GM18502 (cell line): ENCODE results near the gene CDH13.

ENCODE experiments used
- ATAC-seq: cut with Tn5 transposase; IDR thresholded peaks from one replicate; pipeline ENCODE4 v1.9.1; 2021; ENCODE audit warnings: mild to moderate bottlenecking; ENCODE audit not compliant: unreplicated experiment, poor library complexity

The CDH13 gene

DNA sequence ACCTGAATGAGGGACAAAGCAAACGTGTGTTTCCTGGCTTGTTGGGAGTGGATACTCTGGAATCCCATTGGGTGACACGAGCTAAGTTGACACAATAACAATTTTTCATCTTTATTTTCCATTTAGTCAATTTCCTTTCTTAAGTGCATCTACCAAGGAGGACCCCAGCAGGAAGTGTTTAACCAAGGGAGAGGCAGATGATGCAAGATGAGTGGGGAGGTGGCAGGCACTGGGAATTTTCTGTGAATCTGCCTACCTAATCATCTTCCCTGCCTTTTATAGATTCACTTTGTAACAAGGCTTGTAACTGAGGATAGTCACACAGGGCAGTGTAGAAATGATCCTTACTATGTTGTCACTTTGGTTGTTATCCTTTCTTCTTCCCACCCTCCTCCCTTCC, 863.3 kb downstream of the CDH13 start:
- ATAC-seq, result no peak

DNA sequence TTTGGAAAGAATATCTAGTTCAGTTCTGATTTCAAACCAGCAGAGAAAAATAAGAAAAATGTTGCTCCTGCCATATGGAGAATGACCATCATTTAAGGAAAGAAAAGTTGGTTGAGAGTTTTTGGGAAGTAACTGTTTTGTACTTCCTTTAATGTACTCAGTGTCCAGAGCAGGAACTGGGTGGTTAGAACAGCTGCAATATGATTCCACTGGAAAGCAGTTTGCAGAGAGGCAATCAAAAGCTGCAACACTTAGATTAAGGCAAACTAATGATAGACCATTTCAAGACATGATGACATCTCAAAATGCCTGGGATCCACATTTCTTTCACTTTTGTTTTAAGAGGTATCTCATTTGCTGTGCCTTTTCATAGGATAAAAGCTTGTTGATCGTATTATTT, 867.7 kb downstream of the CDH13 start:
- ATAC-seq, result no peak

DNA sequence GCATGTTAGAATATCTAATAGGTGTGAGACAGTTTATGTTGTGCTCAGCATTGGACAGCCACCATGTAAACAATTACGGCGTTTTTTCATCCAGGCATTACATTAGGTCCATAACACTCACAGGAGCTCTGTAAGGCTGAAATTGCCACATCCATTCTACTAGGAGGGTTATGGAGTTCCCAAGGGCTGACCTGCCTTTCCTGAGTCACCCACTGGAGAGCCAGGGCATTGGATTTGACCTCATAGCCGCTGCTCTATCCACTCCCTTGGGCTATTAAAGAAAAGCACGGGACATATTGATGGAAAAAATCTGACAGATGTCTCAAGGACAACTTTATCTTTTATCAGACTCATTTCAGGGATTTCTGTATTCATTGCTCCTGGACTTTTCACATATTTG, 874.7 kb downstream of the CDH13 start:
- ATAC-seq, result no peak

DNA sequence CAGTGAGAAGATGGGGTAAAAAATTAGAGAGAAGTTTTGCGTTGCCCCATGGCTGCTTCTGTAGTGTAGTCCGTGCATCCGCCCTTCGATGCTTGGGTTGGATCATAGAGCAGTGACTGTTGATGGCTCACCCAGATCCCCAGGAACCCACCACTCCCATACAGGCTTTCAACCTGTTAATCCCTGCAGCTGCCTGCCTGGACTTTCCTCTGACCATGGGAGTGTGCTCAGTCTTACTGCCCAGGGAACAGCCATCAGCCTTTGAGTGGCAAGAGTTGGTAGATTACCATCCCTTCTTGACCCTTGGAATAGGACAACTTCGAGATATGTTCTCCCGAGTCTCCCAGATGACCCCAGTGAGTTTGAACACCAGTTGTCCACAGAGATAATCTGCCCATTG, 881.5 kb downstream of the CDH13 start:
- no peak for ATAC-seq

DNA sequence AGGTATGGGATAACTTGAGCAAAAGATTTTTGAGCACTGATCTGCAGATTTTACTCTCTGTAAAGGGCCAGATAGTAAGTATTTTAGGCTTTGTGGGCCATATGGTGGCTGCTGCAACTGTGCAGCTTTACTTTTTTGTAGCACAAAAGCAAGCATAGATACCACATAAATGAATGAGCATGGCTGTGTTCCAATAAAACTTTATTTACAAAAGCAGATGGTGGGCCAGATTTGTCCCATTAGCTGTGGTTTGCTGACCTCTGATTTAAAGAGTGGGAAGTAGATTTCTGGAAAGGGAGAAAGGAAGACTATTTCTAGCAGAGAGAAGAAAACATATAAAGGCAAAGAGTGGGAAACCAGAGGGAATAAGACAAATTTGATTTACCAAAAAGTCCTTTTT, 882.5 kb downstream of the CDH13 start:
- ATAC-seq, result no peak

DNA sequence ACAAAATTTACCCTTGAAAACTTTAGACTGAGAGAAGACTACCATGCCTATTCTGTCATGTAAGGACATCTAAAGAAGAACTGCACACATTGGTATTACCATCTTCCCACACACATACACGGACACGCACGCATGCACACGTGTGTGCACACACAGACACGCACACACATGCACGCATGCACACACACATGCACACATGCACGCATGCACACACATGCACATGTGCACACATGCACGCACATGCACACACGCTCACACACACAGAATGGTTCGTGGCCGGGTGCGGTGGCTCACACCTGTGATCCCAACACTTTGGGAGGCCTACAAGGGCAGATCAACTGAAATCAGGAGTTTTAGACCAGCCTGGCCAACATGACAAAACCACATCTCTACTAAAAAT, 884.1 kb downstream of the CDH13 start:
- no peak for ATAC-seq

DNA sequence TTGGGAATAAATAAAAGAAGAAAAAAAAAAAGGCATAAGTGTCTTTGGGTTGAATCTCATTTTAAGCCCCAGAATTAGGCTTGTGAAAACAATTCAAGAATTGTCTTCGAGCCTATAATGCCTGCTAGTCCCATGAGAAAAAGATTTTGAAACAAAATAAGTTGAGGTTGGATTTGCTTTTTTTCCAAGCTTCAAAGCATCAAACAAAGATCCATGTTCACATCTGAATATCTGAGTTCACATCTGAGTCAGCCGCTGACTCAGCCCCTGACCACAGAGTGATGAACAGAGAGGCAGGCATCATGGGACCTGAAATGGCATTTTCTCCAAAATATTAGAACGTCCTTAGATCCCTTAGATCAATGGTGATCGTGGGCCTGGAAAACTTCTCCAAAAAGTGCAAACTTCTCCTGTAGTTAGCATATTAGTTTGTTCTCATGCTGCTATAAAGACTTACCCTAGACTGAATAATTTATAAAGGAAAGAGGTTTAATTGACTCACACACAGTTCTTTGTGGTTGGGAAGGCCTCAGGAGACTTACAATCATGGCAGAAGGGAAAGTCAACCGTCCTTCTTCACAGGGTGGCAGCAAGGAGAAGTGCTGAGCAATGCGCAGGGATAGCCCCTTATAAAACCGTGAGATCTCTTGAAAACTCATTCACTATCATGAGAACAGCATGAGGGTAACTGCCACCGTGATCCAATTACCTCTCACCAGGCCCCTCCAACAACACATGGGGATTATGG, 886.4 kb downstream of the CDH13 start:
- no peak for ATAC-seq

DNA sequence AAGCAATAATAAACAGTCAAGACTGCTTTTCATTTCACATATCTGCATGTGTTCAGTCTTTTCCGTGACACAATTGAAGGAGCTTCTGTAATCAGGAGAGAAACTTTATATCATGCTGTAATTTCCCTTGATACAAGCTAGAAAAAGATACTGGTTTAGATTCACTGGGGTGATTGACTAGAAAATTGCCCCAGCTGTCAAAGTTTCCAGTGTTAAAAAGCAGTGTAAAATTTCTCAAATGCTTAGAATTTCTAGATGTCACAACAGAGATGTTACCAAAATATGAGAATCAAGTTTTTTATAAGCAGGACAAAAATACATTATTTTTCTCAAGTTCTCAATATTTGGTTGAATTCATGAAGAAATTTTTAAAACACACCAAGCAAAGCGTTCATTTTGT, 888.6 kb downstream of the CDH13 start:
- ATAC-seq, result no peak

DNA sequence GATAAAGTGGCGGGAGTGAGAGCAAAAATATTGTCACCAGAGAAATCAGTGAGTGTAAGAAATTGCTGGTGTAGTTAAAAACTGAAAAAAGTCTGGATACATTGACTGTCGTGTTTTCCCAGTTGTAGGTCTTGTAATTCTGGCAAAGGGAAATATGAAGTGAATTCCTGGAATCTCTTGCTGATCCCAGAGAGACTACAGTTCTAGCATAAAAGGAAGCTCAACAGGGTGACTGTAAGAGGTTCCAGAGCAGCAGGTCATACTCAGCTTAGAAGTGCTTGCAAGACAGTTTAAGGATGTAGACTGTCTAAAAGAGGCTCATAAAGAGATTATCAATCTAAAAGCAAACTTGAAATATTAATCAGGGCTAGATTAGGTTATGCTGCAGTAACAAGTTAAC, 890.2 kb downstream of the CDH13 start:
- no peak for ATAC-seq

DNA sequence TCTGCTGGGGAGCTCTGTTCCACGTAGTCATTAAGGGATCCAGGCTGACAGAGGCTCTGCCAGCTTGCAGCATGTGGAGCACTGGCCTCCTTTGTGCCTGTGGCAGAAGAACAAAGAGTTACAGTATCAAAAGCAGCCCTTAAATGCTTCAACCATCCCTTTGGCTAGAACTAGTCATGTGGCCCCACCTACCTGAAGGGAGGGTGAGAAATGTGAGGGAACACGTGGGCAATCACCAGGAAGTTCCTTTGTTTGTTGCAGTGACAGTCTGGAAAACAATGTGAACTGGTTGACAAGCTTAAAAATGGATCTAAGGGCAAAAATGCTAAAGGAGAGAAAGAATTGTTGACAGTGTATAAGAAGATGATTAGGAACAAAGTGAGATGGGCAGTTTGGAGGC, 890.6 kb downstream of the CDH13 start:
- ATAC-seq, result no peak

DNA sequence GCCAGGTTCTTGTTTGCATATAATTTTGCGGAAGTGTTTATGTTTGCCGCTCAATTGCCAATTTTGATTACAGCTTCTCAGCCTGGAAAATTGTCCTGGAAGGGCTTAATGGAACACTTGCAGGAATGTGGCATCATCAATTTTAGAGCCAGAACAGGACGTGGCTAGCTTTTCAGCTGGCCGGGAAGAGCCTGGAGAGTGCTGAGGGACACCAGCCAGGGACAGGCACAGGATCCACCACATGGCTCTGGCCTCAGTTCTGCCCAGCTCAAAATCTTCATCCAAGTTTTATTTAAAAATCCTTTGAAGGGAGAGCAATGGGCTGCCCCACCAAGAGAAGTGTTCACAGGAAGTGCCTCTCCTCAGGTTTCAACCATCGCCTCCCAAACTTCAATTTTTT, 893.8 kb downstream of the CDH13 start:
- no peak for ATAC-seq

DNA sequence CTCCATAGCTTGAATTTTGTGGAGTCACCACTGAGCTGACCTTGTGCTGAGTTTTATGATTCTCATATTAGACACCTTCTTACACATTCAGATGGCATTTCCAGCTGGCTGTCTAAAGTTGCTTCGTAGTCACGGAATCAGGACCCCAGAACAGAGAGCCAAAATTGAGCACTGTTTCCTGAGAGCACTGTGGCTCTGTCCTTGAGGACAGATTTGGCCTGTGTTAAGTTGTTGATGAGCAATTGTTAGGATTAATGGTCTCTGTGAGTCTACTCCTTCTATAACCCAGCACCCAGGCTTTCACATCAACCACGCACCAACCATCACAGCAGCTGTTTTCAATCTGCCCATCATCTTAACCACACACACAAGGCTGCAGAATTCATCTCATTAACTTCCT, 903.5 kb downstream of the CDH13 start:
- no peak for ATAC-seq

DNA sequence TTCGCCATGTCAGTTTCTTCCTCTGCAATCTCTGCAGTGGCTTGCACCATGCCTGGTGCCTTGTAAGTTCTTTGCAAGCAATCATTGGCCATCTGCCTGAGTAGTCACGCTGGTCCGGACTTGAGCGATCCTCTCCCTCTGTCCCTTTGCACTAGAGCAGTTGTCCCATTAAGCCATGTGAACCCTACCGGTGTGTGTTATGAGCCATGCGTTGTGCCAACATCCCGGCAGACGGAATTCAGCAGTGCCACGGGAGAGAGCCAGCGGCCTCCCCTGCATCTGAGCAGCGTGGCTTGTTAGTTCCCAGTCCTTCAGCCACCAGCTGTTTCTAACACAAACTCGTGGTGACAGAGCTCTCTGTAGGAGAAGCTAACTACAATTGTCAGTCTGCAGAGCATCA, 905.9 kb downstream of the CDH13 start:
- no peak for ATAC-seq

DNA sequence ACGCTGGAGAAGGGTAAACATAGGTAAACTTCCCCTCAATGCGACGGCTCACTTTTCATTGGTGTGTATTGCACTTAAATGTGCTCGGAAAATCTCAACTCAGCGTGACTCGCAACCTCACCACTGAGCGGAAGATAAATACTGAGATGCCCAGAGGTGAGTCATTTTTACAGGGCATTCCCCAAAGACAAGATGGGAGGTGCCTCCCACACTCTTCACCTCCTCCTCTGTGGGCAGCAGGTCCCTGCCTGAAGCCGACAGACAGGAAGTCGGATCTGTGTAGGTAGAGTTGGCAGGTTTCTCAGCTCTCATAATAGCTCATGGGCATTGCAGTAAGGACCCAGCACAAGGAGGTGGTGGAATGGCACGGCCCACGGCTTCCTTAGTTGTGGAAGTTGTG, 906.4 kb downstream of the CDH13 start:
- ATAC-seq, result no peak

DNA sequence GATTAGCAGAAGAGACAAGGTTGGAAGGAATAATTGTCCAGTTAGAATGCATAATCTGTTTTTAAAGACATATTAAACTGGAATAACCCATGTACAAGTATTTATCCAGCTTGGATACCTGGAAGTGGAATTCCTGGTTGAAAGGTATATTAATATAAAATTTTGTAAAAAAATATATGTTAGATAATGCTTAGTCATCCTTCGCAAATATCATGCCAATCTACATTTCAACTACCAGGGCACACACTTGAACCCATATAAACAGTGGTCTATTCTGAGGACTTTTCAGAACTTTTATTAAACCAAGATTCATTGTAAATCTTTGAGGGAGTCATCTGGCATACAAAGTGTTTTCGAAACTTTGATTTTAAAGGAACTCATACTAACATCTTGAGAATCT, 911.9 kb downstream of the CDH13 start:
- no peak for ATAC-seq

DNA sequence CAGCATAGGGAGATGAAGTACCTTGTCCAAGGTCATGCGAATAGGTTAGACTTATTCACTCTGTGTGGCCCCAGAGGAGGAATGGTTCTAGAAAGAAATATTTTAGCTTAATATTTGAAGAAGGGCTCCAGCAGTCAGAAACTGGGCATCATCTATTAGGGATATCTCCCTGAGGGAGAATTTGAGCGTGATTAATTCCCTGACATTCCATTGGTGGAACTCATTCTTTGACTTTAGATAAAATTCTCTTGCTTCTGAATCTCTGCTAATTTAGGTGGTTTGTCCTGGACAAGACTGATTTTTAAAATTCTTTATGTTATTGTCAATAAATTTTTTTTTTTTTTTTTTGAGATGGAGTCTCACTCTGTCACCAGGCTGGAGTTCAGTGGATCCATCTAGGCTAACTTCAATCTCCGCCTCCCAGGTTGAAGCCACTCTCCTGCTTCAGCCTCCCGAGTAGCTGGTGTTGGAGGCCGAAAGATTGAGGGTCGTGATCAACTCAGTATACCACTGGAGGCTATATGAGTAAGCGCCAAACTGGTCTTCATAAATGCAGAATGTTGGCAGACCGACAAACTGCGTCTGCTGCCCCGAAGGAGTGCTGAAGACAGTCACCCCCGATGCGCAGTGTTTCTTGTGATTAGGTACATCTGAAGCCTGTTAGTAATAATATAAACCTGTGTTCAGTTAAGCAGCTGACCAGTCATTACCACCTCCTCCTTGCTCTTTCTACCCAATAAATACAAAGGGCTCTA, 913.1 kb downstream of the CDH13 start:
- ATAC-seq, result no peak

DNA sequence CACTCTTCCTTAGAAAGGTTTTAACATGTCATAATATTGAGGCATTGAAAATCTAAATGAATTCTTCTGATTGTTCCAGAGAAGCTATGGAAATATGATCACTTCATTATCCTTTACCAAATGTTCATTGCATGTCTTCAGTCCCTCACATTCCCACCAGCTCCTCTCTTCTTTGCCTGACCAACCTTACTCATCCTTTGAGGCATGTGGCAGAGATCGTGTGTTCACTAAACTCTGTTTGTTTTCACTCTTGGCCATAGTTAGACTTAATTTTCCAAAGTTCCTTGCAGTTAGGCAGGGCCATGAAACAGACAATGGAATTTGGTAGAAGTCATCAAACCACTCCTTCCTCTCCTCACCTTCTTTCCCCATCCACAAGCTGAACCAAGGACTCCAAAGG, 914.5 kb downstream of the CDH13 start:
- ATAC-seq, result no peak

DNA sequence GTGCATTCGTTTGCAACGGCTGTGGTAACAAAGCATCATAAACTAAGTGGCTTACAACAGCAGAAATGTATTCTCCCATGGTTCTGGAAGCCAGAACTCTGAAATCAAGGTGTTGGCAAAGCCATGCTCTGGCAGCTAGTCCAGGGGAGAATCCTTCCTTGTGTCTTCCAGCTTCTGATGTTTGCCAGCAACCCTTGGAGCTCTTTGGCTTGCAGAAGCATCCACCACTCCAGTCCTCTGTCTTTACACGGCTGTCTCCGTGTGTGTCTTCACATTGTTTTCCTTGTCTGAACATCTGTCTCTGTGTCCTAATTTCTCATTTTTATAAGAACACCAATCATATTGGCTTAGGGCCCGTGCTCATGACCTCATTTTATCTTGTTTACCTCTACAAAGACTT, 915.7 kb downstream of the CDH13 start:
- ATAC-seq, result no peak

DNA sequence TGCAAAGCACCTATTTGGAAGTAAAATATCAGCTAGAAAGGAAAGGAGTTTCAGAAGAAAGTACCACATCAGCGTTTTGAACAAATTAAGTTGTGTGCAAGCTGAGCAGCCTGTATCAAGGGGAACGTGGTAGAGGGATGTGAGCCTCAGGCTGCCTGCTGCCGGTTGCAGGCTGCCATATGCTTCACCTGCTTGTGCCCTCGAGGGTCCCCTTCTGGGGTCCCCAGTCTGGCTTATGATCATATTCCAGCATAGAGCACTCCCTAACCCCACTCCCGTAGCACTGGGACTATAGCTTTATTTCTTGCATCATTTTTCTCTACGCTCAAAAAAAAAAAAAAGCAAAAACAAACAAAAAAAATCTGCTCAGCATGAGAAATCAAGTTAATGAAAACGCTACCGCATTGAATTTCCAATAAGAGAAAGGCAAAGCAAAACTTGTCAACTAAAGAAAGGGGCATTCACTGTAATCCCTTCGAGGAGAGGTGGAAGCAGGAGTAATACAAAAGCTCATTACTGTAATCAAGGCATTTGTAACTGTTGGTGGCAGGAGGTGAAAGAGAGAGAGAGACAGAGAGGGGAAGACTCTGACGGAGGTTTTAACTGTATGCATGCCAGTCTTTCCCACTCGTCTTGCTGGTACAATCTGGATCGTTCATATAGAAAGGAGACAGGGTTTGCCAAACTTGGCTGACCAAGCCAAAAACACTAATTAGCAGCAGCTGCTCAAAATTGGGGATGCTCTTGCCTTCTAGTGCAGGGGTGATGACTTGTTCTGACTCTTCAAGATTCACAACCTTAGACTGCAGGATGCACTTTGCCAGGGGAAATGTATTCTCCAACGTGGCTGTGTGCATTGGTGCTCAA, 922.8 kb downstream of the CDH13 start:
- no peak for ATAC-seq

DNA sequence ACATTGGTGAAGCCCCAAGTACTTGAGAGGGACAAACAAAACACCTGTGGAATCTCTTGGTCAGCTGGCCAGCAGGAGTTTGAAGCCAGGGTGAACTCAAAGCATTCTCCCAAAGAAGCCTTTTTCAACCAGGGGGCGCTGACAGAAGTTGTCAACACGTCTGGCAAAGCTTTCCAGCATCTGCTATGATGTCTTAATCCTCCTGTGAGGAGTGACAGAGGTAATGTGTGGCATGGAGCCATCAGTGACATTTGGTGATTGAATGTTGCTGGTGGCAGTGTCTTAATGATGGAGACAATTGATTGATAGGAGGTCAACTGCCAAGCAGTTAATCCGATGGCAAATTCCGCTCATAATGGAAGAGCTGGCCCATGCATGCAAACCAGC, 923.4 kb downstream of the CDH13 start:
- no peak for ATAC-seq

DNA sequence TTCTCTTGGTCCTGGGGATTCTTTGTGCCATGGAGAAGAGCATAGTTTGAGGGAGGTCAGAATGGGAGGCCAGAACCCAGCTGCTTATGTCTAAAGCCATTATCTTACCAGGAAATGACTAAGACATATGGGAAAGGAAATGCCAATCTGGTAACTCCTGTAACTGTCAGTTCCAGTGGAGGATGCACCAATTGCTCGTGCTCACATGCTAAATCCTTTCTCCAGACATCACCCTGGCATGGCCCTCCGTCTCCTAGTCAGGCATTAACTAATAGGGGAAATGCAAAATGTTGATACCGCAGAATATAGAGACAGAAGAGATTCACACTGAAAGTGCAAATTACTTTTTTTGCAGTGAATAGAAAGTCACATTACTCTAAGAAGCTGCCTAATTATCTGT, 925.5 kb downstream of the CDH13 start:
- no peak for ATAC-seq
